PC-3 (cell line): ENCODE measurements around the gene CAMK2A.

Experiments used
- CTCF ChIP-seq: fragments of 300-600 bp; sonication (generic); conservative IDR thresholded peaks from 2 replicates; pipeline ENCODE4 v1.5.1; 2017; ENCODE audit warnings: antibody characterized with exemption, low read depth, mild to moderate bottlenecking, low read length
- EZH2 ChIP-seq: fragments of 300-600 bp; sonication (generic); IDR thresholded peaks from one replicate; pipeline ENCODE4 v1.6.1; 2017; ENCODE audit warnings: antibody characterized with exemption, mild to moderate bottlenecking, low read length; ENCODE audit not compliant: unreplicated experiment

DNA sequence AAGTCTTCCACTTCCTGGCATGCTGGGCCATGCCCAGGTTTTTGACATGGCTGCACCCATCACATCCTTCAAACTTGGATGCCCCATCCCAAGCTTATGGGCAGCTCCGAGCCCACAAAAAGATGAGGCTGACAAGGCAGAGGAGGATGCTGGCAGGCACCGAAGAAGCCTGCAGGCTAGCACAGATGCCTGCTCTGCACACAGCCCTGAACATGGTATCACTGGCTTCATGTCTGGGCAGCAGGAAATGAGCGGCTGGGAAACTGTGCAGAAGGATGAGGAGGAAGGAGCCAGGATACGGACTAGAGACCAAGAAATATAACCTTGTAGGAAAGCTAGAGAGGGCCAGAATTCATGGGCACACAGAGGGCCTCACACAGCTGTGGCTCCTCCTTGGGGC lies 14.8 kb downstream of the CAMK2A start:
- no peak for TF ChIP-seq CTCF
- no peak for TF ChIP-seq EZH2
